Measurements from ENCODE around the gene HTR7.

The HTR7 gene

GRCh38 chr10:90804354-90804753 lies 53.5 kb downstream of the HTR7 start:
- no peak for DNase-seq (ENCODE audit: low read depth)

- DNase-seq (ENCODE audit: low read depth) = no peak
Observed at GRCh38 chr10:90801608-90802007, 56.2 kb downstream of the HTR7 start.

- no peak for DNase-seq (ENCODE audit: low read depth)
Observed at GRCh38 chr10:90800232-90800796, 57.5 kb downstream of the HTR7 start.

- no peak for DNase-seq (ENCODE audit: low read depth)
Observed at GRCh38 chr10:90799172-90799571, 58.7 kb downstream of the HTR7 start.

- DNase-seq (ENCODE audit: low read depth) = no peak
Observed at GRCh38 chr10:90798482-90798881, 59.4 kb downstream of the HTR7 start.

GRCh38 chr10:90790422-90790821 lies 67.4 kb downstream of the HTR7 start:
- no peak for DNase-seq (ENCODE audit: low read depth)

- no peak for DNase-seq (ENCODE audit: low read depth)
Observed at GRCh38 chr10:90788968-90789367, 68.9 kb downstream of the HTR7 start.

GRCh38 chr10:90788199-90788491 lies 69.7 kb downstream of the HTR7 start:
- DNase-seq (ENCODE audit: low read depth) = no peak

- no peak for DNase-seq (ENCODE audit: low read depth)
Observed at GRCh38 chr10:90787393-90788198, 70.2 kb downstream of the HTR7 start.

GRCh38 chr10:90785782-90786181 lies 72.1 kb downstream of the HTR7 start:
- DNase-seq (ENCODE audit: low read depth) = no peak

GRCh38 chr10:90784771-90785170 lies 73.1 kb downstream of the HTR7 start:
- no peak for DNase-seq (ENCODE audit: low read depth)

GRCh38 chr10:90780488-90780887 lies 77.4 kb downstream of the HTR7 start:
- no peak for DNase-seq (ENCODE audit: low read depth)

- no peak for DNase-seq (ENCODE audit: low read depth)
Observed at GRCh38 chr10:90779548-90779947, 78.3 kb downstream of the HTR7 start.

- DNase-seq (ENCODE audit: low read depth) = no peak
Observed at GRCh38 chr10:90777621-90778020, 80.2 kb downstream of the HTR7 start.

GRCh38 chr10:90775351-90776028 lies 82.3 kb downstream of the HTR7 start:
- no peak for DNase-seq (ENCODE audit: low read depth)

GRCh38 chr10:90769946-90770841 lies 87.6 kb downstream of the HTR7 start:
- DNase-seq (ENCODE audit: low read depth) = no peak

- DNase-seq (ENCODE audit: low read depth) = peak; percentile 17
Observed at GRCh38 chr10:90751107-90751997, 106.5 kb downstream of the HTR7 start.

GRCh38 chr10:90746829-90747228 lies 111.0 kb downstream of the HTR7 start:
- no peak for DNase-seq (ENCODE audit: low read depth)

GRCh38 chr10:90745565-90745964 lies 112.3 kb downstream of the HTR7 start:
- DNase-seq (ENCODE audit: low read depth) = no peak

- no peak for DNase-seq (ENCODE audit: low read depth)
Observed at GRCh38 chr10:90743291-90743690, 114.5 kb downstream of the HTR7 start.

- DNase-seq (ENCODE audit: low read depth) = no peak
Observed at GRCh38 chr10:90741926-90742565, 115.8 kb downstream of the HTR7 start.
